Stimulated activated naive CD8-positive, alpha-beta T cell treated with anti-CD3 and anti-CD28 coated beads, Interleukin-15, Interleukin-2, amounts not matched to agents 100 ng/mL and 50 ng/mL, for 24 hours (primary cell): ENCODE measurements around the gene SGMS2.

Source experiments
- H3K27ac Mint-ChIP-seq: one replicate; pipeline ENCODE4 v1.8.0; 2021; ENCODE audit warnings: mild to moderate bottlenecking, mixed read lengths
- H3K27me3 Mint-ChIP-seq: one replicate; pipeline ENCODE4 v1.8.0; 2021; ENCODE audit warnings: mixed read lengths
- H3K36me3 Mint-ChIP-seq: one replicate; pipeline ENCODE4 v1.8.0; 2021; ENCODE audit warnings: low read depth, mixed read lengths
- H3K4me1 Mint-ChIP-seq: one replicate; pipeline ENCODE4 v1.8.0; 2021; ENCODE audit warnings: low read depth, mixed read lengths
- H3K4me3 Mint-ChIP-seq: one replicate; pipeline ENCODE4 v1.8.0; 2021; ENCODE audit warnings: mild to moderate bottlenecking, mixed read lengths
- H3K9me3 Mint-ChIP-seq: one replicate; pipeline ENCODE4 v1.8.0; 2021; ENCODE audit warnings: mixed read lengths

The SGMS2 gene

DNA sequence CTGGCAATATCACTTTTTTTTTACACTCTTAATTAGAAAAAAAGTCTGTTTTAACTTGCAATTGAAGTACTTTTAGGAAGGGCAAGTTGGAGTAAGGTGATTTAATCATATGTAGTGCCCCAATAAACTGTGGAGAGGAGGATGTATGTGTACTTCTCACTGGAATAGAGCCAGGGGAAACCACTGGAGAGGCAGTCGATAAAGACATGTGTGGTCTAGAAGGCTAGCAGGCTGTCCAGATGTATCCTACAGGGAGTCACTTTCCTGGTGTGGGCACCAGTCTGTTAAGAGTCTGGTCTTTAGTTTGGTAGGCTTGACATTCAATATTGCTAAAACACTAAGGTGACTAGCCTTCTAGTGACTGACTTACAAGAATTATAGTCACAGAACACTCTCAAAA, 9.6 kb upstream of the SGMS2 start:
- peaks cover 12% of the 10 kb centered on the region for H3K27me3 Mint-ChIP-seq
- H3K36me3 Mint-ChIP-seq, result no peaks in the 10 kb centered on the region
- H3K4me3 Mint-ChIP-seq, result no peak overlapping the region
- no peaks in the 10 kb centered on the region for H3K9me3 Mint-ChIP-seq
- no peak overlapping the region for H3K27ac Mint-ChIP-seq
- H3K4me1 Mint-ChIP-seq, result peaks cover 8% of the 10 kb centered on the region

DNA sequence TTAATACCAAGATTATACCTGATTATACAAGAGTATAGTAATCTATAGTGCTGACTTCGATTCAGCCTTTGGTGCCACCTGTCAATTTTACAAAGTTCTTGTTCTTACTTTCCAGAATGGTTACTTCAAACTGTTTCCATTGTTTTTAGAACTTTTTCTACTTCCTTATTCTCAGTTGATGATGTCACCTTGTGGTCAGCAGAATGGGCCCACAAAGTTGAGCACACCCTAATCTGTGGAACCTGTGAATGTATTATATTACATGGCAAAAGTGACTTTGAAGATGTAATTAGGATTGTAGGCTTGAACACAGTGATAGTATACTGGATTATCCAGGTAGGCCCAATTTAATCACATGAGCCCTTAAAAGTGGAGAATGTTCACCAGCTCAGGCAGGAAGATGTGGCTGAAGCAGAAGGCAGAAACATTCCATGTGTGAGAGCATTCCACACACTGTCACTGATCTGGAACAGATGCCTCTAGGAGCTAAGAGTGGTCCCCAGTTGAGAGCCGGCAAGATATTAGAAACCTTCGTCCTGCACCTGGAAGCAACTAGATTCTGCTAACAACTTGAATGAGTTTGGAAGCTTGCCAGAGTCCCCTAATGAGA, 6.3 kb upstream of the SGMS2 start:
- H3K36me3 Mint-ChIP-seq, result no peaks in the 10 kb centered on the region
- H3K4me3 Mint-ChIP-seq, result no peak overlapping the region
- no peaks in the 10 kb centered on the region for H3K9me3 Mint-ChIP-seq
- H3K27ac Mint-ChIP-seq, result no peak overlapping the region
- H3K4me1 Mint-ChIP-seq, result peaks cover 8% of the 10 kb centered on the region
- H3K27me3 Mint-ChIP-seq, result peaks cover 15% of the 10 kb centered on the region

DNA sequence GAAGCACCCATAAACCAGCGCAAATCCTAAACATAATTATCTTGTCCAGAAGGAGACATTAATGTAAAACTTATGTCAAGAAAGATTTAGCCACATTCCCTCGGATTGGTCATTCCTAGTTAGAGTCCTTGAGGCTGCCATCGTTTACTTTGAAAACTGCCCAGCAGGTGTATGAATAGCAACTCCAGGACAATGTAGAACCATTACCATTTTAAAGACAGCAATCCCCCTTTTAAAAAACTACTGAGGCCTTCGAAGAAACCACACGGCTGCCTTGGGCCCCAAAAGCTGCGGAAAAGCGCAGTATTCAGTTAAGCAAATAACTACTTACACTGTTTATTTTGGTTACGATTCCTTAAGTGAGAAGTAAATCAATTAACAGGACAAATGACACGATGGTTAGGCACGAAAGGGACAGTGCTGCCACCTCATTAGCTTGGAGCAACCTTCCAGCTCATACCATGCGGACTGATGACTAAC, 822 bp upstream of the SGMS2 start:
- Mint-ChIP-seq H3K9me3 (no peaks in the 10 kb centered on the region), H3K4me1 (peaks cover 21% of the 10 kb centered on the region), H3K4me3 (peak overlapping the region; percentile 85), H3K27me3 (peaks cover 58% of the 10 kb centered on the region), H3K36me3 (no peaks in the 10 kb centered on the region), H3K27ac (no peak overlapping the region)

DNA sequence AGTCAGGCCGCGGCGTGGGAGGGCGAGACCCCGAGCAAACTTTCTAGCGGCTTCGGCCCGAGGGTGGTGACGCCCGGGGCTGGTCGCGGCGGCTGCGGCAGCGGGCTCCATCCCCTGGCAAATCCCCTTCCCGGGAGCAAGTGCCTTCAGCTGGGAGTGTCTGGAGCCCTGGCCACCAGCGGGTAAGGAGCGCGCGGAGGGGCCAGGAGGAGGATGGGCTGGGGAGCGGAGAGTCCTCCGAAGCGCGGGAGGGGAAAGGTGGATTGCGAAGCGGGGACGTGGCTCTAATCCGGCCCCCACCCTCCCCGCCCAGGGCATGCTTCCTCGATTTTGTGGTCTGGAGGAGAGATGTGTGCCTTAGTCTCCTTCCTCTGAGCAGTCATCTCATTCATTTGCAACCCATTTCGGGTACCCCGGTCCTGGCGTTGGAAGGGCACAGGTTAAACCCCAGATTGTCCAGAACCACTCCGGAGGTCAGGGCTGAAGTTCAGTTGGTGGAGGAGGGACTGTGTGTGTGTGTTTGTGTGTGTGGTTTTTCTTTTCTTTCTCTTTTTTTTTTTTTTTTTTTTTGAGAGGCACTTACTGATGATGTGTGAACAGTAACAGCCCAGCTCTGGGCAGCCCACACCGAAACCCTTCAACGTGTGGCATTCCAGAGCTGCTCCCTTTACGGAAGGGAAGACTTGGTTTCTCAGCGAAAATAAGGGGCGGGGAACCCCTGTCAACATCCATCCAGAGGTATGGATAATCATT, 516 bp downstream of the SGMS2 start:
- peaks cover 21% of the 10 kb centered on the region for H3K4me1 Mint-ChIP-seq
- H3K27me3 Mint-ChIP-seq, result peaks cover 59% of the 10 kb centered on the region
- H3K27ac Mint-ChIP-seq, result peak overlapping the region; percentile 47
- H3K36me3 Mint-ChIP-seq, result no peaks in the 10 kb centered on the region
- H3K9me3 Mint-ChIP-seq, result no peaks in the 10 kb centered on the region
- peak overlapping the region; percentile 80 for H3K4me3 Mint-ChIP-seq

DNA sequence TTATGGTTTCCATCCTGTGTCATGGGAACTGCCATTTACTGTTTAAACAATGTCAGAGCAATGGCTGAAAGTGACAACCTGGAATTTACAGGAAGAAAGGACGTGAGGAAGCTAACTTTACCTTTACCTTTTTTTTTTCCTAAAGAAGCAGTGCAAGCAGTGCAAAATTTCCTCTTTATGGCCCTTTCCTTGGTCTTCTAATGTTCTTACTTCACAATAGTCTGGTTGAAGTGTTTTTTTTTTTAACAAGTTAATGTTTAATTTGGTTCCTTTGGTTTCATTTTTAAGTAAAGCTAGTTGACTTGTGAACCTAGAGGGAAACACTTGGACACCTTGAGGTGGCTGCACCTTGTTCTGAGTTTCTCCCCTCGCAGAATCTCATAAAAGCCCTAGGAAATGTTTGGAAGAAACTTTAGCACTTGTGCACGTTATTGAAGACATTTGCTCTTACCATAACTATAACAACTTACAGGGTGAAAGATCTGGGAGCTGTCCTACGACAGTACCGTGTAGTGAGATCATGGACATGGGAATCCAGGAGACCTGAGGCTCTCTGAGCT, 1.8 kb downstream of the SGMS2 start:
- no peaks in the 10 kb centered on the region for H3K9me3 Mint-ChIP-seq
- no peak overlapping the region for H3K4me3 Mint-ChIP-seq
- H3K36me3 Mint-ChIP-seq, result no peaks in the 10 kb centered on the region
- peaks cover 21% of the 10 kb centered on the region for H3K4me1 Mint-ChIP-seq
- H3K27me3 Mint-ChIP-seq, result peaks cover 63% of the 10 kb centered on the region
- H3K27ac Mint-ChIP-seq, result no peak overlapping the region

DNA sequence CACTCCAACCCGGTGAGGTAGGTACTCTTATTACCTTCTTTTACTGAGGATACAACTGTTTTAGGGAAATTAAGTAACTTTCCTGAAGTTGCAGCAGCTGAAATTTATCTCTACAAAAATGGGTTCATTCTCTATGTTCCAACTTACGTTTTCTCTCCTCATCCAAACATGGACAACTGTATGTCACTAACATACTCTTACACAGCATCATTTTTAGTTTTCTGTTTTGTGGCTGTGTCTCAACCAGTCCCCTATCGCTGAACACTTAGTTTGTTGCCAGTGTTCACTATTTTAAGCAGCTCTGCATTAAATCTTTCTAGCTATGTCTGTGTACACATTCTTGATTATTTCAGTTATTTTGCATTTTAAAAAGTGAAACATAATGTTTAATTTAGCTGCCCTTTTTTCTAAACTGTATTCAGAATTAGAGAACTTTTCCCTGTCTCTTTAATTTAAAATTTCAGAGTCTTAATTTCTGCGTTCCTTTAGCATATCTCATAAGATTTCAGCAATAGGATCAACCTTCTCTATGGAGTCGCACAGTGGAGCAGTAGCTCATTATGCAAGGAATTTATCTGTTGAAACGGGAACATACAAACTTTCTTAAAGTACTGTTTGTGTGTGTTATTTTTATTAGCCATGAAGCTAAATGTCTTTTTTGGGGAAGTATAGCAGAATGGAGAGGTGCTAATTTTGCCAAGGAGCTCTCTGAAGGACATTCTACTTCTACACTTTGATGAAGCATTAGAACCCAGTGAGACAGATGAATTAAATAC, 3.8 kb downstream of the SGMS2 start:
- peaks cover 21% of the 10 kb centered on the region for H3K4me1 Mint-ChIP-seq
- no peak overlapping the region for H3K4me3 Mint-ChIP-seq
- H3K9me3 Mint-ChIP-seq, result no peaks in the 10 kb centered on the region
- H3K36me3 Mint-ChIP-seq, result no peaks in the 10 kb centered on the region
- H3K27ac Mint-ChIP-seq, result no peak overlapping the region
- peaks cover 53% of the 10 kb centered on the region for H3K27me3 Mint-ChIP-seq

DNA sequence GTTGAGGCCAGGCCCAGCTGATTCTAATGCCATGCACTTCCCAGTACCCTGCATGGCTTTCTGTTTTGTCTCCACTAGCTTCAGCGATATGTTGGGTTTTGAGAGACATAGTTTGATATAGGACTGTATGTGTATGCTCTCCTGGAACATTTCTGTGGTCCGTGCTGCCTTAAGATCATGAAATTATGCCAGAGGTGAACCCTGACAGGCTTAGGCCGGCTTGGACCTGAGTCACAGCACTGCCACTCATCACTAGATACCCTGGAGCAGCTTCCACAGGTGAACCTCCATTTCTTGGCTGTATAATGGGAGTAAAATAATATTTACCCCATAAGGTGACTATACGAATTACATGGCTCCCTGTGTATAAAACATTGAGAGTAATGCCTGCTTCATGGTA, 6.4 kb downstream of the SGMS2 start:
- no peaks in the 10 kb centered on the region for H3K9me3 Mint-ChIP-seq
- H3K27me3 Mint-ChIP-seq, result peaks cover 33% of the 10 kb centered on the region
- no peak overlapping the region for H3K4me3 Mint-ChIP-seq
- no peak overlapping the region for H3K27ac Mint-ChIP-seq
- no peaks in the 10 kb centered on the region for H3K4me1 Mint-ChIP-seq
- no peaks in the 10 kb centered on the region for H3K36me3 Mint-ChIP-seq

DNA sequence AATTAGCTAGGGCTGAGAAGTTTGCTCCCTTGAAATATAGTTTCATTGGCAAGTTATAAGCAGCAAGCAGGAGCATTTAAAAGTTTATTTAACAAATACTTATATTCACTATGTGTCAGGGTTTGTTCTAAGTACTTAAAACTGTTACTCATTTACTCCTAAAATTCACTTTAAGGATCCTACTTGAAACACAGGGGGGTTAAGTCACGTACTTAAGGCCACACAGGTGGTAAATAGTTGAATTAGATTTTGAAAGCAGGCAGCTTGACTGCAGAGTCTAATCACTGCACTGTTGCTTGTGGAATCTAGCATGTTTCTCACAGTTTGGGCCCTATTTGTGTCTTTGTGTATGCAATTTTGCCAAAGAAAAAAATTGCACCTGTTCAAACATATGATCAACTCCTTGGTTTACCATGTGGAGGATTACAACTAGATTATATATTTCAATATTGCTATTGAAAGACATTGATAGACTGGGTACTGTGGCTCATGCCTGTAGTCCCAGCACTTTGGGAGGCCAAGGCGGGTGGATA, 7.6 kb downstream of the SGMS2 start:
- H3K4me1 Mint-ChIP-seq, result no peaks in the 10 kb centered on the region
- peaks cover 21% of the 10 kb centered on the region for H3K27me3 Mint-ChIP-seq
- H3K9me3 Mint-ChIP-seq, result no peaks in the 10 kb centered on the region
- H3K4me3 Mint-ChIP-seq, result no peak overlapping the region
- no peaks in the 10 kb centered on the region for H3K36me3 Mint-ChIP-seq
- H3K27ac Mint-ChIP-seq, result no peak overlapping the region

DNA sequence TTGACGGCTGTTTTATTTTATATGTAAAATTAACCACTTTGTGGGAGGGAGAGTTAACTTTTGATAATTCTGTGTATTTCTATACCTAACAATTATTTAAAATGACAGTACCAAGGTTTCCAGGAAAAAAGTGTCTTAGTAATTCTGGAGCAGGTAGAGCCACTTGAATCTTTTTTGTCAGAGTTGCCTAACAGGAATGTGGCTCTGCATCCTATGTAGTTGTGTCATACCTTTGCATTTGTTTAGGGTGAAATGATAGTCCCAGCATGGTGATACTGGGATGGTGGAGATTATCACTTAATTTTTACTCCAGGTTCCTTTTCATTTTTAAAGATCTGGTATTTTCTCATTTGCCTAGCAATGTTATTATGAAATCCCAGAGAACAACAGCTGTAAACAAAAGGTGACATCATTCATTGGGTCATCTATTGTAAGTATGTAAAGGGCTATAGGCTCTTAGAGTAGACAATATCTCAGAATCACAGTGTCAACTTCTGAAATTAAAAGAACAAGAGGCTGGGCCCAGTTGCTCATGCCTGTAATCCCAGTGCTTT, 9.6 kb downstream of the SGMS2 start:
- Mint-ChIP-seq H3K4me3 (no peak overlapping the region), H3K27me3 (peaks cover 11% of the 10 kb centered on the region), H3K36me3 (no peaks in the 10 kb centered on the region)

DNA sequence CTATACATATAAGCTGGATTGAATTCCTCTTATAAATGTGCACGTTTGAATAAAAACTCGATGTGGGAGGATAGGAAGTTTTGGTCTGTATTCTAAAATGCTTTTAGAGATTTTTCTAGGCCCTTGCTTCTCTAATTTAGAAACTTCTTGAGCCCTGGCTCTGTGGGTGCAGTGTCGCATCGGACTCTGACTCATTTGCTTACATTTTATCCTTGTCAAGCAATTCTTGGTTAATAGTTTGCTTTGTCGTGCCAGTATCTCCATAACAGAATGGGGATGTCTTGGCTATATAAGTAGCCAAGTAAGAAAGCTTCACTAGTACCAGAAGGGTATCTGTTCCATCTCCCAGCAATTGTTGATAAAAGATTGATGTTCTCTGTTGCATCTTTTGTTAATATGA, 10.7 kb downstream of the SGMS2 start:
- Mint-ChIP-seq H3K27ac (no peak overlapping the region), H3K9me3 (no peaks in the 10 kb centered on the region), H3K4me1 (no peaks in the 10 kb centered on the region), H3K27me3 (peaks cover 5% of the 10 kb centered on the region), H3K4me3 (no peak overlapping the region), H3K36me3 (no peaks in the 10 kb centered on the region)

More for the DNA sequence above, 9.6 kb downstream of the SGMS2 start:
- Mint-ChIP-seq H3K27ac (no peak overlapping the region), H3K9me3 (no peaks in the 10 kb centered on the region), H3K4me1 (no peaks in the 10 kb centered on the region)

DNA sequence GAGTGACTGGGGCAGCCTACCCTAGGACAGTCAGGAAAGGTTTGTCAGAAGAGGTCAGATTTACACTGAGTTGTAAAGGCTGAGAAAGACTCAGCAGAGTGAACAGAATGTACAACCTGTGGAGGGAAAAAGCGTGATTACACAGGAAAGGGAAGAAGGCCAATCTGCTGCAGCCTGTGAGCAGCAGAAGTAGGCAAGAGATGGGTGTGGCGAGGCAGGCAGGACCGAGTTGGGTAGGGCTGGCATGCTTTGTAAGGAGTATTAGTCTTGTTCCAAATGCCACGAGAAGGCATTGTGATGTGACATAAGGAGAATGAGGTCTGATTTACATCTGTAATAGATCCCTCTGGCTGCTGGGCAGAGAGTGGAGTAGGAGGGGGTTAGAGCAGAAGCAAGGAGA, 12.6 kb downstream of the SGMS2 start:
- Mint-ChIP-seq H3K27me3 (peaks cover 3% of the 10 kb centered on the region), H3K9me3 (no peaks in the 10 kb centered on the region), H3K4me1 (no peaks in the 10 kb centered on the region), H3K27ac (no peak overlapping the region), H3K36me3 (no peaks in the 10 kb centered on the region), H3K4me3 (no peak overlapping the region)

DNA sequence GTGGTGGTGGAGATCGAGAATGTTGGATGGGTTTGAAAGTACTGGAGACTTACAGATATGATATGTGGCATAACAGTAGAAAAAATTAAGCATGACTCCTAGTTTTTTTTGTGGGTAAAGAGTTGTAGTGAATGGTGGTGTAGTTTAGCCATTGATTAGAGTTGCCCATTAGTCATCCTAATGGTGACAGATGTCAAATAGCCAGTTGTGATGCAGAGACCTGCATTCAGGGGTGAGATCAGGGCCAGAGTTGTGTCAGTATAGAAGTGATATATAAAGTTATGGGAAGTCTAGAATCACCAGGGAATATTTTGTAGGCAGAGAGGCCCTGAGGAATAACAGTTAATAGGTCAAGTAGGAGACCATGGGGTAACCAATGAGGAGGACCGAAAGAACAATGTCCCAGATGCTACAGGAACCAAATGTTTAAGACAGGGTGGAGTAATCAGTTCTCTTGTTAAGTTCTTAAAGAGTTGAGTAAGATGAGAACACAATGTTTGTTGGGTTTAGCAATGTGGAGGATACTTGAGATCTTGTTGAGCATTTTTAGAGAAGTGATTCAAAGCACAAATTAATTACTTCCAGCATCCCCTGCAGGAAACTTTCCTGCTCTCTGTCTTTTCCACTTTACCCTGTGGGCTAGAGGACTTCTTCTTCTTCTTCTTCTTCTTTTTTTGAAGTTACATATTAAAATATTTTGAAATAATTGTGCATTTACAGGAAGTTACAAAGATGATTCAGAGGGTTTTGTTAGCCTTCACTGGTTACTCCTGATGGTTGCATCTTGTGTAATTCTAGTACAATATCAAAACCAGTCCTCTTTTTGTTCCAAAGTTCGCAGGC, 13.3 kb downstream of the SGMS2 start:
- no peak overlapping the region for H3K4me3 Mint-ChIP-seq
- H3K27me3 Mint-ChIP-seq, result peaks cover 3% of the 10 kb centered on the region
- no peak overlapping the region for H3K27ac Mint-ChIP-seq
- no peaks in the 10 kb centered on the region for H3K9me3 Mint-ChIP-seq
- H3K36me3 Mint-ChIP-seq, result no peaks in the 10 kb centered on the region
- H3K4me1 Mint-ChIP-seq, result no peaks in the 10 kb centered on the region

DNA sequence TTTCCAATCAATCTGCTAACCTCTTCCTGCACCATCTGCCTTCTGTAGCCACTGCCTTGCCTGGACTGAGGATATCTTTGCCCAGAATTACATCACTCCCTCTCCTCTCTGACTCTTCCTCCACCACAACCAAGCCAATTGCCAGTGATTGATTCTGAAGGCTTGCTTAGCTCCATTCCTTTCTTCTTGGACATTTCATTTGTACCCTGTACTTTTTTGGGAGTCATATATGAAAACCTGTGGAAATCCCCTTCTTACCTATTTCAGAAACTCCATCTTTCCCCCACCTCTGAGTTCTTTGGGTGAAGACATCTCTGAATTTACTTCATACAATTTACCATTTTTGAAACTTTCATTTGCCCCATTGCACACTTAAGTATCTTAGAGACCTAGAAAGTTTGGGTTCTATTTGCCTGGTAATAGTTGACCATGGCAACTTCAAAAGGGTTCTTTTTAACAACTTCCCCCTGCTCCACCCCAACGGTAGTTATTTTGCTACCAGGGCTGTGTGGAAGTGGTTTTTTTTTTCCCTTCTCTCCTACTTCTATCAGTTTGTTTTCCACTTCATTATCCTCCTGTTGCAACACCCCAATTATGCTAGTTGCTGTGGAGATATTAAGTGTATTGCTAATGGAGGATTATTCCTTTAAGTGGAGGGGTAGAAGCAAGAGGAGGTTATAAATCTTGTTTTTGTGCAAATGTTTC, 14.3 kb downstream of the SGMS2 start:
- no peaks in the 10 kb centered on the region for H3K4me1 Mint-ChIP-seq
- H3K4me3 Mint-ChIP-seq, result no peak overlapping the region
- no peak overlapping the region for H3K27ac Mint-ChIP-seq
- H3K27me3 Mint-ChIP-seq, result peaks cover 3% of the 10 kb centered on the region
- H3K36me3 Mint-ChIP-seq, result no peaks in the 10 kb centered on the region
- no peaks in the 10 kb centered on the region for H3K9me3 Mint-ChIP-seq
